A549 (cell line): ENCODE results near the gene LARGE1.

Source experiments
- CBX8 ChIP-seq: fragments of 200-600 bp; sonication (generic); IDR thresholded peaks from 2 replicates; pipeline ENCODE4 v1.6.1; 2016
- CEBPB ChIP-seq, 2 experiments: fragments of >200 bp in 1 of 2; sonication (Bioruptor Twin) in 1 of 2; formaldehyde crosslinking in 1 of 2; IDR thresholded peaks; 2 replicates each; pipeline ENCODE4 v1.6.1; 2012 to 2016
- JUN ChIP-seq, 2 experiments: fragments of >200 bp; sonication (Bioruptor Twin); formaldehyde crosslinking; IDR thresholded peaks; 2 replicates in 1 of 2; 3 replicates in 1 of 2; pipeline ENCODE4 v1.6.1; 2016 to 2017
- MAZ ChIP-seq: fragments of 150-350 bp; IDR thresholded peaks from 2 replicates; pipeline ENCODE4 v1.6.1; 2014; ENCODE audit warnings: antibody characterized with exemption, low read depth, low read length, borderline replicate concordance
- POLR2A ChIP-seq: IDR thresholded peaks from 2 replicates; pipeline ENCODE4 v1.6.1; 2012; ENCODE audit warnings: mild to moderate bottlenecking, low read length
- REST ChIP-seq: fragments of 200-600 bp; sonication (generic); IDR thresholded peaks from 2 replicates; pipeline ENCODE4 v1.6.1; 2016; ENCODE audit warnings: antibody characterized with exemption, mild to moderate bottlenecking, moderate library complexity
- SMC3 ChIP-seq: fragments of >200 bp; sonication (Bioruptor Twin); formaldehyde crosslinking; IDR thresholded peaks from 3 replicates; pipeline ENCODE4 v1.6.1; 2018; ENCODE audit warnings: inconsistent platforms
- TF ChIP-seq, protein P1 (sequence below): fragments of >200 bp; sonication (Bioruptor Twin); formaldehyde crosslinking; IDR thresholded peaks from 3 replicates; pipeline ENCODE4 v1.5.1; 2016

DNA sequence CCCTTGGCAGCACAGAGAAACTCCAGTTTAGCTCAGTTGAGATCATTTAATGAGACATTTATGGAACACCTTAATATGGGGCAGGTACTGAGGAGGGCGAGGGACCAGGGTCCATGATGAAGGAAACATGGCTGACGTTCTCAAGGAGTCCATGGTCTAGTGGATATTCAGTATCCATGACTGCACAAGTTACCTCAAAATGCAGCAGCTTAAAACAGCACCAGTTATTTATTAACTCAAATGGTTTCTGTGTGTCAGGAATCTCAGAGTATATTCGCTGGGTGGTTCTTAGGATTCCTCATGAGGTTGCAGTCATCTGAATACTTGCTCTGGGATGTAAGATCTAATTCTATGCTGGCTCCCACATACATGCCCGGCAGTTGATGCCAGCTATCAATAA lies 346.8 kb downstream of the LARGE1 start:
- TF ChIP-seq JUN (IDR thresholded peaks at IDR 0.05) (no peak), POLR2A (no peak), CBX8 (no peak), CEBPB (IDR thresholded peaks at IDR 0.05) (no peak), SMC3 (no peak), REST (no peak), MAZ (no peak)
- TF ChIP-seq, protein P1, sequence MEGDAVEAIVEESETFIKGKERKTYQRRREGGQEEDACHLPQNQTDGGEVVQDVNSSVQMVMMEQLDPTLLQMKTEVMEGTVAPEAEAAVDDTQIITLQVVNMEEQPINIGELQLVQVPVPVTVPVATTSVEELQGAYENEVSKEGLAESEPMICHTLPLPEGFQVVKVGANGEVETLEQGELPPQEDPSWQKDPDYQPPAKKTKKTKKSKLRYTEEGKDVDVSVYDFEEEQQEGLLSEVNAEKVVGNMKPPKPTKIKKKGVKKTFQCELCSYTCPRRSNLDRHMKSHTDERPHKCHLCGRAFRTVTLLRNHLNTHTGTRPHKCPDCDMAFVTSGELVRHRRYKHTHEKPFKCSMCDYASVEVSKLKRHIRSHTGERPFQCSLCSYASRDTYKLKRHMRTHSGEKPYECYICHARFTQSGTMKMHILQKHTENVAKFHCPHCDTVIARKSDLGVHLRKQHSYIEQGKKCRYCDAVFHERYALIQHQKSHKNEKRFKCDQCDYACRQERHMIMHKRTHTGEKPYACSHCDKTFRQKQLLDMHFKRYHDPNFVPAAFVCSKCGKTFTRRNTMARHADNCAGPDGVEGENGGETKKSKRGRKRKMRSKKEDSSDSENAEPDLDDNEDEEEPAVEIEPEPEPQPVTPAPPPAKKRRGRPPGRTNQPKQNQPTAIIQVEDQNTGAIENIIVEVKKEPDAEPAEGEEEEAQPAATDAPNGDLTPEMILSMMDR: no peak
